ENCODE measurements around the gene ZRANB3. TPM values are rescaled to one million over a fixed set of nuclear protein-coding genes. Genes with fewer than 3 reads are reported as not detected.

The ZRANB3 gene
- total and polyA plus RNA-seq, 2 experiments from 2014 or later, result 10.5 to 16.8 TPM

DNA sequence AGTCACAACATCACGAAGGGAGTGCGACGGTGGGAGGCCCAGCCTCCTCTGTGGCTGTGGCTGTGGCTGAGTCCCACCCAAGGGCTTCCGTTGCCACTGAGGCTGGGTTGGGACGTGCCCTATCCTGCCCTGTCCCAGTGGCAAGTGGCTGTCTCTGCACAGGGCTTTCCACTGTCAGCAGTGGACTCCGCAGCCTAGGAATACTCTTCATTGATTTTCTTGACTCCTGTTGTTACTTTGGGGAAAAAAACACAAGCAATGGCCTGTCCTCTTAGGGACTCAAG, 356.3 kb downstream of the ZRANB3 start:
- ATAC-seq, result no peak
- H3K9me3 Mint-ChIP-seq, result peaks cover 16% of the 10 kb centered on the region
- no peaks in the 10 kb centered on the region for H3K9me2 ChIP-seq (ENCODE audit: insufficient read depth)
- H3K27ac Mint-ChIP-seq, result peak overlapping the region; percentile 45; the same call in 1 of the 2 replicates
- H3K4me1 Mint-ChIP-seq, result no peaks in the 10 kb centered on the region
- no peaks in the 10 kb centered on the region; the same call in 1 of the 2 replicates for H3K36me3 ChIP-seq (ENCODE audit: insufficient read depth)
- no peaks in the 10 kb centered on the region for H3K4me1 ChIP-seq (ENCODE audit: insufficient read depth)
- peaks cover 57% of the 10 kb centered on the region for H3K36me3 Mint-ChIP-seq (ENCODE audit: low read depth)
- TF ChIP-seq EZH2phosphoT487 (IDR thresholded peaks at IDR 0.05; ENCODE audit: unreplicated experiment) (no peak), ZNF331 (CRISPR knock-in tag; IDR thresholded peaks at IDR 0.05; ENCODE audit: low read depth) (no peak), POLR2AphosphoS5 (IDR thresholded peaks at IDR 0.05; ENCODE audit: low read depth) (no peak), NANOG (IDR thresholded peaks at IDR 0.05; ENCODE audit: borderline replicate concordance) (no peak), EZH2 (IDR thresholded peaks at IDR 0.05; ENCODE audit: low read depth, unreplicated experiment) (no peak), CREB1 (CRISPR knock-in tag; IDR thresholded peaks at IDR 0.05; ENCODE audit: low read depth) (no peak), JUNB (IDR thresholded peaks at IDR 0.05; ENCODE audit: unreplicated experiment) (no peak), STAT1 (IDR thresholded peaks at IDR 0.05; ENCODE audit: unreplicated experiment) (no peak), ZNF114 (CRISPR knock-in tag; IDR thresholded peaks at IDR 0.05) (no peak)
- TF ChIP-seq, protein P1, sequence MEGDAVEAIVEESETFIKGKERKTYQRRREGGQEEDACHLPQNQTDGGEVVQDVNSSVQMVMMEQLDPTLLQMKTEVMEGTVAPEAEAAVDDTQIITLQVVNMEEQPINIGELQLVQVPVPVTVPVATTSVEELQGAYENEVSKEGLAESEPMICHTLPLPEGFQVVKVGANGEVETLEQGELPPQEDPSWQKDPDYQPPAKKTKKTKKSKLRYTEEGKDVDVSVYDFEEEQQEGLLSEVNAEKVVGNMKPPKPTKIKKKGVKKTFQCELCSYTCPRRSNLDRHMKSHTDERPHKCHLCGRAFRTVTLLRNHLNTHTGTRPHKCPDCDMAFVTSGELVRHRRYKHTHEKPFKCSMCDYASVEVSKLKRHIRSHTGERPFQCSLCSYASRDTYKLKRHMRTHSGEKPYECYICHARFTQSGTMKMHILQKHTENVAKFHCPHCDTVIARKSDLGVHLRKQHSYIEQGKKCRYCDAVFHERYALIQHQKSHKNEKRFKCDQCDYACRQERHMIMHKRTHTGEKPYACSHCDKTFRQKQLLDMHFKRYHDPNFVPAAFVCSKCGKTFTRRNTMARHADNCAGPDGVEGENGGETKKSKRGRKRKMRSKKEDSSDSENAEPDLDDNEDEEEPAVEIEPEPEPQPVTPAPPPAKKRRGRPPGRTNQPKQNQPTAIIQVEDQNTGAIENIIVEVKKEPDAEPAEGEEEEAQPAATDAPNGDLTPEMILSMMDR (conservative IDR thresholded peaks at IDR 0.05; ENCODE audit: low read depth in 2 of 2), result no peak
- TF ChIP-seq, protein P2, sequence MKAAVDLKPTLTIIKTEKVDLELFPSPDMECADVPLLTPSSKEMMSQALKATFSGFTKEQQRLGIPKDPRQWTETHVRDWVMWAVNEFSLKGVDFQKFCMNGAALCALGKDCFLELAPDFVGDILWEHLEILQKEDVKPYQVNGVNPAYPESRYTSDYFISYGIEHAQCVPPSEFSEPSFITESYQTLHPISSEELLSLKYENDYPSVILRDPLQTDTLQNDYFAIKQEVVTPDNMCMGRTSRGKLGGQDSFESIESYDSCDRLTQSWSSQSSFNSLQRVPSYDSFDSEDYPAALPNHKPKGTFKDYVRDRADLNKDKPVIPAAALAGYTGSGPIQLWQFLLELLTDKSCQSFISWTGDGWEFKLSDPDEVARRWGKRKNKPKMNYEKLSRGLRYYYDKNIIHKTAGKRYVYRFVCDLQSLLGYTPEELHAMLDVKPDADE (IDR thresholded peaks at IDR 0.05), result no peak
- TF ChIP-seq, protein P3, sequence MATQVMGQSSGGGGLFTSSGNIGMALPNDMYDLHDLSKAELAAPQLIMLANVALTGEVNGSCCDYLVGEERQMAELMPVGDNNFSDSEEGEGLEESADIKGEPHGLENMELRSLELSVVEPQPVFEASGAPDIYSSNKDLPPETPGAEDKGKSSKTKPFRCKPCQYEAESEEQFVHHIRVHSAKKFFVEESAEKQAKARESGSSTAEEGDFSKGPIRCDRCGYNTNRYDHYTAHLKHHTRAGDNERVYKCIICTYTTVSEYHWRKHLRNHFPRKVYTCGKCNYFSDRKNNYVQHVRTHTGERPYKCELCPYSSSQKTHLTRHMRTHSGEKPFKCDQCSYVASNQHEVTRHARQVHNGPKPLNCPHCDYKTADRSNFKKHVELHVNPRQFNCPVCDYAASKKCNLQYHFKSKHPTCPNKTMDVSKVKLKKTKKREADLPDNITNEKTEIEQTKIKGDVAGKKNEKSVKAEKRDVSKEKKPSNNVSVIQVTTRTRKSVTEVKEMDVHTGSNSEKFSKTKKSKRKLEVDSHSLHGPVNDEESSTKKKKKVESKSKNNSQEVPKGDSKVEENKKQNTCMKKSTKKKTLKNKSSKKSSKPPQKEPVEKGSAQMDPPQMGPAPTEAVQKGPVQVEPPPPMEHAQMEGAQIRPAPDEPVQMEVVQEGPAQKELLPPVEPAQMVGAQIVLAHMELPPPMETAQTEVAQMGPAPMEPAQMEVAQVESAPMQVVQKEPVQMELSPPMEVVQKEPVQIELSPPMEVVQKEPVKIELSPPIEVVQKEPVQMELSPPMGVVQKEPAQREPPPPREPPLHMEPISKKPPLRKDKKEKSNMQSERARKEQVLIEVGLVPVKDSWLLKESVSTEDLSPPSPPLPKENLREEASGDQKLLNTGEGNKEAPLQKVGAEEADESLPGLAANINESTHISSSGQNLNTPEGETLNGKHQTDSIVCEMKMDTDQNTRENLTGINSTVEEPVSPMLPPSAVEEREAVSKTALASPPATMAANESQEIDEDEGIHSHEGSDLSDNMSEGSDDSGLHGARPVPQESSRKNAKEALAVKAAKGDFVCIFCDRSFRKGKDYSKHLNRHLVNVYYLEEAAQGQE (IDR thresholded peaks at IDR 0.05; ENCODE audit: unreplicated experiment), result no peak
- TF ChIP-seq, protein P4, sequence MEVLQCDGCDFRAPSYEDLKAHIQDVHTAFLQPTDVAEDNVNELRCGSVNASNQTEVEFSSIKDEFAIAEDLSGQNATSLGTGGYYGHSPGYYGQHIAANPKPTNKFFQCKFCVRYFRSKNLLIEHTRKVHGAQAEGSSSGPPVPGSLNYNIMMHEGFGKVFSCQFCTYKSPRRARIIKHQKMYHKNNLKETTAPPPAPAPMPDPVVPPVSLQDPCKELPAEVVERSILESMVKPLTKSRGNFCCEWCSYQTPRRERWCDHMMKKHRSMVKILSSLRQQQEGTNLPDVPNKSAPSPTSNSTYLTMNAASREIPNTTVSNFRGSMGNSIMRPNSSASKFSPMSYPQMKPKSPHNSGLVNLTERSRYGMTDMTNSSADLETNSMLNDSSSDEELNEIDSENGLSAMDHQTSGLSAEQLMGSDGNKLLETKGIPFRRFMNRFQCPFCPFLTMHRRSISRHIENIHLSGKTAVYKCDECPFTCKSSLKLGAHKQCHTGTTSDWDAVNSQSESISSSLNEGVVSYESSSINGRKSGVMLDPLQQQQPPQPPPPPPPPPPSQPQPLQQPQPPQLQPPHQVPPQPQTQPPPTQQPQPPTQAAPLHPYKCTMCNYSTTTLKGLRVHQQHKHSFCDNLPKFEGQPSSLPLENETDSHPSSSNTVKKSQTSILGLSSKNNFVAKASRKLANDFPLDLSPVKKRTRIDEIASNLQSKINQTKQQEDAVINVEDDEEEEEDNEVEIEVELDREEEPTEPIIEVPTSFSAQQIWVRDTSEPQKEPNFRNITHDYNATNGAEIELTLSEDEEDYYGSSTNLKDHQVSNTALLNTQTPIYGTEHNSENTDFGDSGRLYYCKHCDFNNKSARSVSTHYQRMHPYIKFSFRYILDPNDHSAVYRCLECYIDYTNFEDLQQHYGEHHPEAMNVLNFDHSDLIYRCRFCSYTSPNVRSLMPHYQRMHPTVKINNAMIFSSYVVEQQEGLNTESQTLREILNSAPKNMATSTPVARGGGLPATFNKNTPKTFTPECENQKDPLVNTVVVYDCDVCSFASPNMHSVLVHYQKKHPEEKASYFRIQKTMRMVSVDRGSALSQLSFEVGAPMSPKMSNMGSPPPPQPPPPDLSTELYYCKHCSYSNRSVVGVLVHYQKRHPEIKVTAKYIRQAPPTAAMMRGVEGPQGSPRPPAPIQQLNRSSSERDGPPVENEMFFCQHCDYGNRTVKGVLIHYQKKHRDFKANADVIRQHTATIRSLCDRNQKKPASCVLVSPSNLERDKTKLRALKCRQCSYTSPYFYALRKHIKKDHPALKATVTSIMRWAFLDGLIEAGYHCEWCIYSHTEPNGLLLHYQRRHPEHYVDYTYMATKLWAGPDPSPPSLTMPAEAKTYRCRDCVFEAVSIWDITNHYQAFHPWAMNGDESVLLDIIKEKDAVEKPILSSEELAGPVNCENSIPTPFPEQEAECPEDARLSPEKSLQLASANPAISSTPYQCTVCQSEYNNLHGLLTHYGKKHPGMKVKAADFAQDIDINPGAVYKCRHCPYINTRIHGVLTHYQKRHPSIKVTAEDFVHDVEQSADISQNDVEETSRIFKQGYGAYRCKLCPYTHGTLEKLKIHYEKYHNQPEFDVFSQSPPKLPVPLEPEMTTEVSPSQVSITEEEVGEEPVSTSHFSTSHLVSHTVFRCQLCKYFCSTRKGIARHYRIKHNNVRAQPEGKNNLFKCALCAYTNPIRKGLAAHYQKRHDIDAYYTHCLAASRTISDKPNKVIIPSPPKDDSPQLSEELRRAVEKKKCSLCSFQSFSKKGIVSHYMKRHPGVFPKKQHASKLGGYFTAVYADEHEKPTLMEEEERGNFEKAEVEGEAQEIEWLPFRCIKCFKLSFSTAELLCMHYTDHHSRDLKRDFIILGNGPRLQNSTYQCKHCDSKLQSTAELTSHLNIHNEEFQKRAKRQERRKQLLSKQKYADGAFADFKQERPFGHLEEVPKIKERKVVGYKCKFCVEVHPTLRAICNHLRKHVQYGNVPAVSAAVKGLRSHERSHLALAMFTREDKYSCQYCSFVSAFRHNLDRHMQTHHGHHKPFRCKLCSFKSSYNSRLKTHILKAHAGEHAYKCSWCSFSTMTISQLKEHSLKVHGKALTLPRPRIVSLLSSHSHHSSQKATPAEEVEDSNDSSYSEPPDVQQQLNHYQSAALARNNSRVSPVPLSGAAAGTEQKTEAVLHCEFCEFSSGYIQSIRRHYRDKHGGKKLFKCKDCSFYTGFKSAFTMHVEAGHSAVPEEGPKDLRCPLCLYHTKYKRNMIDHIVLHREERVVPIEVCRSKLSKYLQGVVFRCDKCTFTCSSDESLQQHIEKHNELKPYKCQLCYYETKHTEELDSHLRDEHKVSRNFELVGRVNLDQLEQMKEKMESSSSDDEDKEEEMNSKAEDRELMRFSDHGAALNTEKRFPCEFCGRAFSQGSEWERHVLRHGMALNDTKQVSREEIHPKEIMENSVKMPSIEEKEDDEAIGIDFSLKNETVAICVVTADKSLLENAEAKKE (CRISPR knock-in tag; IDR thresholded peaks at IDR 0.05), result no peak
- no peaks in the 10 kb centered on the region for H3F3A ChIP-seq (replicated peaks; ENCODE audit: low read depth)
- no peaks in the 10 kb centered on the region for H3K79me2 ChIP-seq (replicated peaks; ENCODE audit: insufficient read depth)
- DNase-seq (ENCODE audit: low spot score), result no peak
- no peak overlapping the region for H3K27ac ChIP-seq (ENCODE audit: low read depth)
- no peak overlapping the region for H3K4me2 ChIP-seq
- H3K4me3 ChIP-seq, result no peak overlapping the region
- H3K27me3 Mint-ChIP-seq (ENCODE audit: insufficient read depth, low read depth, poor library complexity), result peaks cover 7% of the 10 kb centered on the region
- H4K20me1 ChIP-seq (replicated peaks; ENCODE audit: insufficient read depth), result no peaks in the 10 kb centered on the region
- no peaks in the 10 kb centered on the region for H3K27me3 ChIP-seq (ENCODE audit: insufficient read depth)
- no peak overlapping the region for H2AFZ ChIP-seq
- no peak overlapping the region for H3K4me3 Mint-ChIP-seq

All from GM23338 (cell line).